ENCODE measurements around the gene AMD1.
"Not testable (repeated sequence)": the region's sequence is repeated elsewhere in the genome, so short reads cannot be mapped to it uniquely, and the experiment has no call there.

Gene AMD1

GRCh38 chr6:110902091-110902490, 27.5 kb downstream of the AMD1 start:
- TF ChIP-seq CTCF (IDR thresholded peaks at IDR 0.05; ENCODE audit: borderline replicate concordance, insufficient read depth, low read depth, low read length): no peak
- H3K4me3 ChIP-seq (ENCODE audit: low read depth, low read length): no peak overlapping the region

- not testable (repeated sequence) for H3K4me3 ChIP-seq (ENCODE audit: low read depth, low read length)
Measured at GRCh38 chr6:110906273-110906672, 31.7 kb downstream of the AMD1 start.

GRCh38 chr6:110930781-110931180, 56.2 kb downstream of the AMD1 start:
- H3K4me3 ChIP-seq (ENCODE audit: low read depth, low read length): no peak overlapping the region
- no peak for TF ChIP-seq CTCF (IDR thresholded peaks at IDR 0.05; ENCODE audit: borderline replicate concordance, insufficient read depth, low read depth, low read length)

- TF ChIP-seq CTCF (IDR thresholded peaks at IDR 0.05; ENCODE audit: borderline replicate concordance, insufficient read depth, low read depth, low read length): no peak
- H3K4me3 ChIP-seq (ENCODE audit: low read depth, low read length): no peak overlapping the region
Measured at GRCh38 chr6:110933912-110934311, 59.3 kb downstream of the AMD1 start.

- TF ChIP-seq CTCF (IDR thresholded peaks at IDR 0.05; ENCODE audit: borderline replicate concordance, insufficient read depth, low read depth, low read length): no peak
- H3K4me3 ChIP-seq (ENCODE audit: low read depth, low read length): no peak overlapping the region
Measured at GRCh38 chr6:110934381-110934898, 59.9 kb downstream of the AMD1 start.

- TF ChIP-seq CTCF (IDR thresholded peaks at IDR 0.05; ENCODE audit: borderline replicate concordance, insufficient read depth, low read depth, low read length): no peak
- no peak overlapping the region for H3K4me3 ChIP-seq (ENCODE audit: low read depth, low read length)
Measured at GRCh38 chr6:110935171-110935570, 60.6 kb downstream of the AMD1 start.

- no peak for TF ChIP-seq CTCF (IDR thresholded peaks at IDR 0.05; ENCODE audit: borderline replicate concordance, insufficient read depth, low read depth, low read length)
- H3K4me3 ChIP-seq (ENCODE audit: low read depth, low read length): no peak overlapping the region
Measured at GRCh38 chr6:110938171-110938570, 63.6 kb downstream of the AMD1 start.

Data from GM12875 (cell line).